Measurements from ENCODE around the gene ST6GALNAC2.

DNA sequence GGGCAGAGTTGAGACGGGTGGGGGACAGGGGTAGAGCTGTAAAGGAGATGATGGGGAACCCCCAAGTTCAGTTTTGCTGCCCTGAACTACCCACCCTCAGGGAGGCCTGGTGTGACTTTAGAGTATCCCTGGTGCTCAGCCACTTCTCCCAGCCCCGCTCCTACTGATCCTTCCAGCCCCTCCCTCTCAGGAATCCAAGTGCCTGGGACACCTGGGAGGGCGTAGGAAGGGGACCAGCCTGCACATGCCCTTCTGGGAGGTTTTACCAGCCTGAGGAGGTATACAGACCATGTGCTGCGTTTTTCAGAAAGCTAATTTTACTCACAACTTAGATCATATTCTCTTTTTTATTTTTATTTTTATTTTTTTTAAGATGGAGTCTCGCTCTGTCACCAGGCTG, 4.1 kb downstream of the ST6GALNAC2 start:
- no peak for TF ChIP-seq FOXM1 (IDR thresholded peaks at IDR 0.05; ENCODE audit: borderline replicate concordance)
- TF ChIP-seq TARDBP (IDR thresholded peaks at IDR 0.05), result no peak
- no peak for TF ChIP-seq SUZ12 (IDR thresholded peaks at IDR 0.05)
- no peak for TF ChIP-seq SP1 (IDR thresholded peaks at IDR 0.05)
- TF ChIP-seq, protein P1, sequence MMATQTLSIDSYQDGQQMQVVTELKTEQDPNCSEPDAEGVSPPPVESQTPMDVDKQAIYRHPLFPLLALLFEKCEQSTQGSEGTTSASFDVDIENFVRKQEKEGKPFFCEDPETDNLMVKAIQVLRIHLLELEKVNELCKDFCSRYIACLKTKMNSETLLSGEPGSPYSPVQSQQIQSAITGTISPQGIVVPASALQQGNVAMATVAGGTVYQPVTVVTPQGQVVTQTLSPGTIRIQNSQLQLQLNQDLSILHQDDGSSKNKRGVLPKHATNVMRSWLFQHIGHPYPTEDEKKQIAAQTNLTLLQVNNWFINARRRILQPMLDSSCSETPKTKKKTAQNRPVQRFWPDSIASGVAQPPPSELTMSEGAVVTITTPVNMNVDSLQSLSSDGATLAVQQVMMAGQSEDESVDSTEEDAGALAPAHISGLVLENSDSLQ (IDR thresholded peaks at IDR 0.05), result no peak
- no peak for TF ChIP-seq ARNT (IDR thresholded peaks at IDR 0.05)
- TF ChIP-seq FOXK2 (IDR thresholded peaks at IDR 0.05), result no peak
- no peak for TF ChIP-seq L3MBTL2 (conservative IDR thresholded peaks at IDR 0.05)
- no peak for TF ChIP-seq NFRKB (IDR thresholded peaks at IDR 0.05)
